HG02870 (cell line): ENCODE data around the gene ORMDL1.

Experiments used
- ATAC-seq: cut with Tn5 transposase; IDR thresholded peaks from one replicate; pipeline ENCODE4 v1.9.1; 2021; ENCODE audit warnings: mild to moderate bottlenecking, moderate library complexity; ENCODE audit not compliant: unreplicated experiment

The ORMDL1 gene

DNA sequence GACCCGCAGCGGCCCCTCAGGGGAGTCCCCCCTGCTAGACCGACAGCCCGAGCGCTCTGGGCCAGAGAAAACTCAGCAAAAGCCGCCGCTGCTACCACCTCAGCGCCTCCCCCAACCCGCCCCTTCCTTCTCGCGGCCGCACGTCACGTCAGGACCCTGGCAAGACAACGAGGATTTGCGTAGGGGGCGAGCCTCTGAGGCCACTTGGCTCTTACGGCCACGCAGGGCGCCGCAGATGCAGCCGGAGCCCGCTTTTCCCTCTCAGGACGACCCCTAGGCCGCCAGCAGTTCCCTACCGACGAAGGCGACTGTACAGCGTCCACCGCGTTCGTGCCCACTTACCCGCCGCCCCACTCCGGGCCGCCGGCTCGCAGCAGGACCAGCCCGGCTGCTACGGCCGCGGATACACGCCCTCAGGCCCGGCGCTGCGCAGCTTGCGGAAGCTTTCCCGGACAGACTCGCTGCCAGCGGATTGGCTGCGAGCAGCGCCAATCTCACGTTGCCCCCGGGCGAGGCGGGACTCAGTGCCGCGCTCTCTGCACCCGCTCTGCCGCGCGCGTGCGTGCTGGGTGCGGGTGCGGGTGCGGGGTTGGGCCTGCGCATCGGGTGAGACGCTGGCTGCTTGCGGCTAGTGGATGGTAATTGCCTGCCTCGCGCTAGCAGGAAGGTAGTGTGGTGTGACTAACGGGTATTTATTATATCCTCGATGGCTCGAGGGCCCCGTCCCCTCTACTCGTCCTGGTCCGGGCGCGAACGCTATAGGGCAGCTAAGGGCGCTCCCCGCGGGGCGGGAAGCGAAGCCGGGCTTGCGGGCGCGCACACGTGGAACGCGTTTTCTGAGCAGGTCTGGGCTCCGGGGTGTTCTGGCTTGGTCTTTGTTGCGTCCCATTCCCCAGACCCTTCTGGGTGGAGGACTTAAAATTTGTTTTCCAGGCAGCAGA, at the start of gene ORMDL1, which contains the start of gene PMS1:
TSS of gene ORMDL1 (minus strand) at position 413 of the 941 bp plus-strand sequence. CDS start 1,744 bp downstream, outside the sequence.
TSS of gene PMS1 (plus strand) at position 524 of the 941 bp plus-strand sequence. CDS start 7,360 bp downstream, outside the sequence.
- ATAC-seq: peak; percentile 90

GRCh38 chr2:189830510-189830909, 46.4 kb upstream of the ORMDL1 start:
- no peak for ATAC-seq

GRCh38 chr2:189829102-189829833, 45.1 kb upstream of the ORMDL1 start:
- no peak for ATAC-seq

DNA sequence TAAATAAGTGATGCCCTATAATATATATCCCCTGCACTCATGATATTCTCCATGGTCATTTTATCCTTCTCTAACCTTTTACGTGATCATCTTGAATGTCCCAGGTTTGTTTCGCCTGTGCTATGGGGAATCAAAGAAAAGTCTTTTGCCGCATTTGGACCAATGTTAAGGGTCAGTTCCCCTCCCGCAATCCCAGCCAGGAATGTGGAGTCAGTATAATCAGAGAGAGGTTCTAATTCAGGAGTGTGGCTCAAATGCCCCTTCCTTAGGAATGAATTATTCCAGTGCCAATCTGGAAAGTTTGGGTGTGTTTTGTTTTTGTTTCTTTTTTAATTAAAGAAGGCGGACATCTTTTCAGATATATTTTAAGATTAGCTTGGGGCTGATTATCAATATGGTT, 41.9 kb upstream of the ORMDL1 start:
- no peak for ATAC-seq

DNA sequence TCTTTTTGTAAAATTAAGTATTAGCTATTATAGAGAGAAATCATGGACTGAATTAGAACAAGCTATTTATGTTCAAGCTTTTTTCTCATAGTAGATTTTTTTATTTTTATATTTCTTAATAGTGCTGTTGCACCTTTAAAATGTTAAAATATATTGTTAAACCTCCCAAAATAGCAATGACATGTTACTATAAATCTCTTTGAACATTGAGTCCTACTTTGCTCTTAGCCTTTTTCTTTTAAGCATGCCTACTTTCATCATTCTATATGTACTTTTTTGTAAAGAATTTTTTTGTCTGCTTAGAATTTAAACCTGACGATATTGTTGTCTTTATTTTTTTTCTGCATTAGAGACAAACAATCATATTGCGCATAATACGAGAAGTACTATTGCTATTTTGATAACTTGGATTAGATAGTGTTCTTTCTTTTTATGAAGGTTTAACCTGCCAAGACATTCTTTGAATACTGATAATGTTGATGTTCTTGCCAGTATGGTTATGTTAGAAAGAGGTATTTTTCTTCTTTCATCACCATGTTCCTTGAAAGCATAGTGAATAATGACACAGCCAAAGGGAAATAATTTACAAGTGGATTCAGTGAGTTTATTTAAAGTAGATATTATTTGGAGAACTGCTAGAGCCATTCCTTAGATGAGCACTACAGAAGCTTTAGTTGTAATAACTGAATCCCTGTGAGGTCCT, 40.7 kb upstream of the ORMDL1 start:
- ATAC-seq: no peak

- ATAC-seq: no peak
Measured at GRCh38 chr2:189821953-189822748, 38.0 kb upstream of the ORMDL1 start.

- no peak for ATAC-seq
Measured at GRCh38 chr2:189819297-189819704, 35.2 kb upstream of the ORMDL1 start.

GRCh38 chr2:189818249-189819038, 34.3 kb upstream of the ORMDL1 start:
- ATAC-seq: no peak

DNA sequence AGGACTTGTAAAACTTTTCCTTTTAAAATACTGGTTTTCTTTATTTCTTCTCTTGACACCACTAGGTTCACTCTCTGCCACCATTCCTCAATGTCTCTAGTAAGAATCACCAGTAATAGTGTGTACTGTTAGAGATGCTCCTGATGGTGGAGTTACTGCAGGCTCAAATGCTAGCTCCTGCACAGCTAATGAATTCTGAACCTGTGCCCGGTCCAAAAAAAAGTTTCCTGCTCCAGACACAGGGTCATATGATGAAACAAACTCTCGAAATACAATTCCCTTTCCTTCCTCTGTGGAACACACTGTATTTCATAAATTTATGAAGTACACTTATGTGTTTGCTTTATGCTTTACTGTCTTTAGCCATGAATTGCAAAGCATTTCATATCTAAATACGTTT, 19.3 kb upstream of the ORMDL1 start:
- ATAC-seq: no peak

- no peak for ATAC-seq
Measured at GRCh38 chr2:189802396-189802912, 18.3 kb upstream of the ORMDL1 start.

- no peak for ATAC-seq
Measured at GRCh38 chr2:189799531-189799930, 15.4 kb upstream of the ORMDL1 start.

- no peak for ATAC-seq
Measured at GRCh38 chr2:189799030-189799331, 14.8 kb upstream of the ORMDL1 start.

GRCh38 chr2:189798312-189799029, 14.3 kb upstream of the ORMDL1 start:
- ATAC-seq: no peak

GRCh38 chr2:189797902-189798301, 13.8 kb upstream of the ORMDL1 start:
- no peak for ATAC-seq

DNA sequence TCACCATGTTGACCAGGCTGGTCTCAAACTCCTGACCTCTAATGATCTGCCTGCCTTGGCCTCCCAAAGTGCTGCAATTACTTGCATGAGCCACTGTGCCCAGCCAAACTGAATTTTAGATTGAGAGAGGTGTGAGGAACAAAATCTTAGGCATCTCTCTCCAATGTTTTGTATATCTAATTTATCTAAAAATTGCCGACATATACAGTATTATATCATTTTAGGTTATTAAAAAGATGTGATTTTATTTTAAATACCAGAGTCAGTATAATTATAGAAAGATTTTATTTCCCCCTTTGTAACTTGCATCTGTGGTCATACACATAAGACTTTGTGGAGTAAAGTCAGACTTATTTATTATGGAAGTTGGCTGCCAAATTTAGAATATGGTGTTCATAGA, 10.2 kb upstream of the ORMDL1 start:
- no peak for ATAC-seq

DNA sequence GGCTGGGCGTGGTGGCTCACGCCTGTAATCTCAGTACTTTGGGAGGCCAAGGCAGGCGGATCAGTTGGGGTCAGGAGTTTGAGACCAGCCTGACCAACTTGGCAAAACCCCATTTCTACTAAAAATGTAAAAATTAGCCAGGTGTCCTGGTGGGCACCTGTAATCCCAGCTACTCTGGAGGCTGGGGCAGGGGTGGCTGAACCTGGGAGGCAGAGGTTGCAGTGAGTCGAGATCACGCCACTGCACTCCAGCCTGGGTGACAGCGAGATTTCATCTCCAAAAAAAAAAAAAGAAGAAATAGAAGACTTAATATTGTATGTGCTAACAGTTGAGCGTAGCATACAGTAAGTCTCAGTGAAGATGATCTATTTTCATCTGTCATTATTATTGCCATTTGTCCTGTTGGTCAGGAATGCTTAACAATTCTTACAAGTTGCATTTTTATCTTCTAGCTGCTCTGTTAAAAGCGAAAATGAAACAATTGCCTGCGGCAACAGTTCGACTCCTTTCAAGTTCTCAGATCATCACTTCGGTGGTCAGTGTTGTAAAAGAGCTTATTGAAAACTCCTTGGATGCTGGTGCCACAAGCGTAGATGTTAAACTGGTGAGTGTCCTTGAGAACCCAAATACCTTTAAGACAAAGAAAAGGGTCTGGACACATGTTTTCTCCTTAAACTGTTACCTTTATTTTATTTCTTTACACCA, 7.4 kb upstream of the ORMDL1 start:
- no peak for ATAC-seq

GRCh38 chr2:189783451-189783926, 650 bp downstream of the ORMDL1 start:
- peak; percentile 13 for ATAC-seq

DNA sequence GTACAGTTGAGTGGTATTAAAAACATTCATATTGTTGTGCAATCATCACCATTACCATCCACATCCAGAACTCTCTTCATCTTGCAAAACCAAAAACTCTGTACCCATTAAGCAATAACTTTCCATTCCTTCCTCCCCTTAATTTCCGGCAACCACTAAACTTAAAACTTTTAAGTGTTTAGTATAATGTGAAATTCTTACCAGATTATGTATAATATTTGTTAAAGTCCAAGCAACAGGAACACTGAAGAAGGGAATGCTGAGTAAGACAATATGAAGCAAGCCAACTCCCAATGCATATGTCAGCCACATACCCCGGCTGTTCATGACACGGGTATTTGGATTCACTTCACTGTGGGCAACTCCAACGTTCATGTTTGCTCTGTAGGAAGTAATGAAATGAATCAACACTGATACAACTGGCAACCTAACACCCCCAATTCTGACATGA, 1.9 kb downstream of the ORMDL1 start:
- ATAC-seq: no peak
